ENCODE results near the gene HS2ST1. TPM values are rescaled to one million over a fixed set of nuclear protein-coding genes. Genes with fewer than 3 reads are reported as not detected.

HS2ST1 gene
- total and polyA plus RNA-seq, 10 of the 15 experiments (the other 5 are each of a cell fraction or from before 2014, with no cell fraction given) = 5.4 to 30.8 (median 18.6) TPM

GRCh38 chr1:87134061-87134460 lies 219.6 kb downstream of the HS2ST1 start:
- Histone ChIP-seq H3K27ac (ENCODE audit: control insufficient read depth, insufficient read depth) (no peak overlapping the region), H3K27me3 (replicated peaks in 1 of 2; ENCODE audit: control insufficient read depth in 2 of 2, insufficient read depth in 2 of 2, low read length in 1 of 2) (no peaks in the 10 kb centered on the region; a peak in 1 of 4 replicates), H4K20me1 (ENCODE audit: control insufficient read depth, insufficient read depth) (no peaks in the 10 kb centered on the region), H3K36me3 (ENCODE audit: control insufficient read depth in 2 of 2, insufficient read depth in 2 of 2, low read length in 1 of 2) (no peaks in the 10 kb centered on the region), H3K4me2 (ENCODE audit: control insufficient read depth, insufficient read depth) (no peak overlapping the region), H3K9ac (ENCODE audit: control insufficient read depth, insufficient read depth, low read length) (no peak overlapping the region), H3K9me3 (replicated peaks; ENCODE audit: control insufficient read depth, insufficient read depth, low read length) (no peaks in the 10 kb centered on the region), H2AFZ (ENCODE audit: control insufficient read depth, low read depth, low read length) (no peak overlapping the region), H3K4me3 (no peak overlapping the region), H3K4me1 (ENCODE audit: control insufficient read depth, insufficient read depth, low read length) (no peaks in the 10 kb centered on the region), H3K79me2 (ENCODE audit: control insufficient read depth, insufficient read depth, low read length) (no peaks in the 10 kb centered on the region)
- intact Hi-C loops (cut with micrococcal nuclease; ENCODE audit: unreplicated experiment) = loop anchor here (5.0 to 10.0 kb wide), 4 partner anchors 193 to 1461 kb away; partner anchors contain the start of gene LMO4
- POLR2A ChIA-PET = no interaction called here
- 58% methylated on average over 6 of the region's 6 CpGs for WGBS (ENCODE audit: insufficient coverage, insufficient replicate concordance, low lambda C conversion rate, missing lambda C conversion rate)
- no peak for TF ChIP-seq SIX5 (IDR thresholded peaks at IDR 0.05; ENCODE audit: low read depth, low read length, severe bottlenecking)
- no peak for TF ChIP-seq NKRF (conservative IDR thresholded peaks at IDR 0.05)
- TF ChIP-seq NFYA (IDR thresholded peaks at IDR 0.05; ENCODE audit: borderline replicate concordance, low read depth, low read length) = no peak
- no peak for TF ChIP-seq ZNF207 (IDR thresholded peaks at IDR 0.05; ENCODE audit: borderline replicate concordance)
- TF ChIP-seq ATF3 (IDR thresholded peaks at IDR 0.05; ENCODE audit: borderline replicate concordance, extremely low read depth, low read depth, low read length) = no peak
- TF ChIP-seq USF2 (IDR thresholded peaks at IDR 0.05; ENCODE audit: borderline replicate concordance, low read depth, low read length) = no peak
- TF ChIP-seq WRNIP1 (IDR thresholded peaks at IDR 0.05; ENCODE audit: borderline replicate concordance, low read depth, low read length) = no peak
- no peak for TF ChIP-seq CHD2 (IDR thresholded peaks at IDR 0.05; ENCODE audit: borderline replicate concordance, low read depth, low read length)
- TF ChIP-seq USF1 (IDR thresholded peaks at IDR 0.05; ENCODE audit: borderline replicate concordance, extremely low read length, insufficient read depth, low read depth, low read length) = no peak
- no peak for TF ChIP-seq EGR1 (IDR thresholded peaks at IDR 0.05; ENCODE audit: borderline replicate concordance in 1 of 2, low read depth in 2 of 2, low read length in 2 of 2)
- no peak for TF ChIP-seq ZNF592 (IDR thresholded peaks at IDR 0.05)
- CTCF ChIA-PET = interaction anchor here (0.7 to 2.4 kb wide), 12 partner anchors 9 to 247 kb away, joined by 3 to 10 read pairs (median 4); no protein-coding TSS in a partner anchor
- RAD21 ChIA-PET (ENCODE audit: unreplicated experiment) = interaction anchor here (0.8 to 1.3 kb wide), 7 partner anchors 10 to 201 kb away, joined by 3 to 5 read pairs (median 4); no protein-coding TSS in a partner anchor
- ATAC-seq (no peak), FAIRE-seq (no peak), DNase-seq (ENCODE audit: low read depth, low spot score) (no peak)
- BruUV-seq (replicated peaks) = no TSS peak
- in situ Hi-C loops (cut with MboI) = loop anchor here (10.0 kb wide), 2 partner anchors 161 to 821 kb away; no protein-coding TSS in a partner anchor
- SMC1A ChIA-PET (ENCODE audit: uncharacterized antibody, unreplicated experiment) = interaction anchor here (0.6 to 1.9 kb wide), 10 partner anchors 11 to 820 kb away, joined by 3 to 8 read pairs (median 3); no protein-coding TSS in a partner anchor
